Epithelial cell of esophagus (primary cell): ENCODE measurements around the gene GDF10.

Experiments
- DNase-seq: peaks from one replicate; pipeline ENCODE4 v3.0.0; 2010; ENCODE audit warnings: low read depth
- H3K4me3 ChIP-seq: 2 replicates; pipeline ENCODE4 v1.5.1; 2011; ENCODE audit warnings: mild to moderate bottlenecking, low read length, control low read depth
- CTCF ChIP-seq: IDR thresholded peaks from 2 replicates; pipeline ENCODE4 v1.5.1; 2011; ENCODE audit warnings: low read depth, mild to moderate bottlenecking, low read length, control low read depth, inconsistent platforms; ENCODE audit not compliant: insufficient read depth; ENCODE audit errors: missing control alignments

Gene GDF10

GRCh38 chr10:47349941-47350371 lies 50.0 kb downstream of the GDF10 start:
- no peak overlapping the region for H3K4me3 ChIP-seq
- DNase-seq = no peak
- TF ChIP-seq CTCF = no peak

GRCh38 chr10:47350671-47351640 lies 51.0 kb downstream of the GDF10 start:
- no peak for TF ChIP-seq CTCF
- H3K4me3 ChIP-seq = no peak overlapping the region
- DNase-seq = no peak

GRCh38 chr10:47351899-47352815 lies 52.2 kb downstream of the GDF10 start:
- DNase-seq = no peak
- no peak for TF ChIP-seq CTCF
- H3K4me3 ChIP-seq = no peak overlapping the region

GRCh38 chr10:47353351-47353750 lies 53.4 kb downstream of the GDF10 start:
- no peak for TF ChIP-seq CTCF
- H3K4me3 ChIP-seq = no peak overlapping the region
- no peak for DNase-seq

GRCh38 chr10:47354165-47354564 lies 54.2 kb downstream of the GDF10 start:
- no peak for DNase-seq
- H3K4me3 ChIP-seq = no peak overlapping the region
- peak; percentile 23 for TF ChIP-seq CTCF

- no peak for DNase-seq
- no peak overlapping the region for H3K4me3 ChIP-seq
- TF ChIP-seq CTCF = no peak
Measured at GRCh38 chr10:47354900-47355299, 54.9 kb downstream of the GDF10 start.
